ENCODE results near the gene NOL4. TPM values are rescaled to one million over a fixed set of nuclear protein-coding genes. Genes with fewer than 3 reads are reported as not detected.

Gene NOL4
- total RNA-seq, 1 experiment from 2014 or later = not detected

DNA sequence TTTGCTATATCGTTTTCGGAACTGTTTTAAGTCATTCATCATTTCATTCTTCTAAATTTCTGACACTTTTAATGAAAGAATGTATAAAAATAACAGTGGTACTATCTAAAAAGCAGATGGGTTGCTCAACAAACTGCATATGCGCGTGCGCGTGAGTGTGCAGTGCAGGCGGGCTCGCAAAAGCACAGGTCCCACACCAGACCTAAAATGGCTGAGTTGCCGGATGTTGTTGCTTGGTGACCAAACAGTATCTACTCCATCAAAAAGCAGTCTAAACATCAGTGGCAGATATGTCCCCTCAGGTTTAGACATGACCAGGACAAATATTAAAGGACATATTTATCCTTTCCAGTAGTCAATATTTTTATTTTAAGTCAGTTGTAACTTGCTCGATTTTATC is 5.1 kb downstream of the NOL4 start:
- TF ChIP-seq FOSL1 (IDR thresholded peaks at IDR 0.05; ENCODE audit: low read depth) = no peak
- TF ChIP-seq, protein P1, sequence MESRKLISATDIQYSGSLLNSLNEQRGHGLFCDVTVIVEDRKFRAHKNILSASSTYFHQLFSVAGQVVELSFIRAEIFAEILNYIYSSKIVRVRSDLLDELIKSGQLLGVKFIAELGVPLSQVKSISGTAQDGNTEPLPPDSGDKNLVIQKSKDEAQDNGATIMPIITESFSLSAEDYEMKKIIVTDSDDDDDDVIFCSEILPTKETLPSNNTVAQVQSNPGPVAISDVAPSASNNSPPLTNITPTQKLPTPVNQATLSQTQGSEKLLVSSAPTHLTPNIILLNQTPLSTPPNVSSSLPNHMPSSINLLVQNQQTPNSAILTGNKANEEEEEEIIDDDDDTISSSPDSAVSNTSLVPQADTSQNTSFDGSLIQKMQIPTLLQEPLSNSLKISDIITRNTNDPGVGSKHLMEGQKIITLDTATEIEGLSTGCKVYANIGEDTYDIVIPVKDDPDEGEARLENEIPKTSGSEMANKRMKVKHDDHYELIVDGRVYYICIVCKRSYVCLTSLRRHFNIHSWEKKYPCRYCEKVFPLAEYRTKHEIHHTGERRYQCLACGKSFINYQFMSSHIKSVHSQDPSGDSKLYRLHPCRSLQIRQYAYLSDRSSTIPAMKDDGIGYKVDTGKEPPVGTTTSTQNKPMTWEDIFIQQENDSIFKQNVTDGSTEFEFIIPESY (IDR thresholded peaks at IDR 0.05; ENCODE audit: extremely low read depth, insufficient replicate concordance, low read length) = no peak
- TF ChIP-seq, protein P2, sequence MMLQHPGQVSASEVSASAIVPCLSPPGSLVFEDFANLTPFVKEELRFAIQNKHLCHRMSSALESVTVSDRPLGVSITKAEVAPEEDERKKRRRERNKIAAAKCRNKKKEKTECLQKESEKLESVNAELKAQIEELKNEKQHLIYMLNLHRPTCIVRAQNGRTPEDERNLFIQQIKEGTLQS (IDR thresholded peaks at IDR 0.05) = no peak
- no peak for TF ChIP-seq ELF1 (IDR thresholded peaks at IDR 0.05; ENCODE audit: borderline replicate concordance, low read depth)
- TF ChIP-seq RAD21 (IDR thresholded peaks at IDR 0.05; ENCODE audit: low read depth) = no peak
- TF ChIP-seq EZH2 (IDR thresholded peaks at IDR 0.05) = no peak
- no peak for TF ChIP-seq SP1 (IDR thresholded peaks at IDR 0.05; ENCODE audit: low read depth)
- TF ChIP-seq CEBPB (IDR thresholded peaks at IDR 0.05; ENCODE audit: low read depth) = no peak
- TF ChIP-seq, protein P3, sequence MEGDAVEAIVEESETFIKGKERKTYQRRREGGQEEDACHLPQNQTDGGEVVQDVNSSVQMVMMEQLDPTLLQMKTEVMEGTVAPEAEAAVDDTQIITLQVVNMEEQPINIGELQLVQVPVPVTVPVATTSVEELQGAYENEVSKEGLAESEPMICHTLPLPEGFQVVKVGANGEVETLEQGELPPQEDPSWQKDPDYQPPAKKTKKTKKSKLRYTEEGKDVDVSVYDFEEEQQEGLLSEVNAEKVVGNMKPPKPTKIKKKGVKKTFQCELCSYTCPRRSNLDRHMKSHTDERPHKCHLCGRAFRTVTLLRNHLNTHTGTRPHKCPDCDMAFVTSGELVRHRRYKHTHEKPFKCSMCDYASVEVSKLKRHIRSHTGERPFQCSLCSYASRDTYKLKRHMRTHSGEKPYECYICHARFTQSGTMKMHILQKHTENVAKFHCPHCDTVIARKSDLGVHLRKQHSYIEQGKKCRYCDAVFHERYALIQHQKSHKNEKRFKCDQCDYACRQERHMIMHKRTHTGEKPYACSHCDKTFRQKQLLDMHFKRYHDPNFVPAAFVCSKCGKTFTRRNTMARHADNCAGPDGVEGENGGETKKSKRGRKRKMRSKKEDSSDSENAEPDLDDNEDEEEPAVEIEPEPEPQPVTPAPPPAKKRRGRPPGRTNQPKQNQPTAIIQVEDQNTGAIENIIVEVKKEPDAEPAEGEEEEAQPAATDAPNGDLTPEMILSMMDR (IDR thresholded peaks at IDR 0.05 in 2 of 3, conservative IDR thresholded peaks at IDR 0.05 in 1 of 3; ENCODE audit: borderline replicate concordance in 1 of 3, insufficient read depth in 1 of 3, low read depth in 2 of 3, low read length in 2 of 3) = no peak
- TF ChIP-seq ZFX (IDR thresholded peaks at IDR 0.05) = no peak
- TF ChIP-seq, protein P4, sequence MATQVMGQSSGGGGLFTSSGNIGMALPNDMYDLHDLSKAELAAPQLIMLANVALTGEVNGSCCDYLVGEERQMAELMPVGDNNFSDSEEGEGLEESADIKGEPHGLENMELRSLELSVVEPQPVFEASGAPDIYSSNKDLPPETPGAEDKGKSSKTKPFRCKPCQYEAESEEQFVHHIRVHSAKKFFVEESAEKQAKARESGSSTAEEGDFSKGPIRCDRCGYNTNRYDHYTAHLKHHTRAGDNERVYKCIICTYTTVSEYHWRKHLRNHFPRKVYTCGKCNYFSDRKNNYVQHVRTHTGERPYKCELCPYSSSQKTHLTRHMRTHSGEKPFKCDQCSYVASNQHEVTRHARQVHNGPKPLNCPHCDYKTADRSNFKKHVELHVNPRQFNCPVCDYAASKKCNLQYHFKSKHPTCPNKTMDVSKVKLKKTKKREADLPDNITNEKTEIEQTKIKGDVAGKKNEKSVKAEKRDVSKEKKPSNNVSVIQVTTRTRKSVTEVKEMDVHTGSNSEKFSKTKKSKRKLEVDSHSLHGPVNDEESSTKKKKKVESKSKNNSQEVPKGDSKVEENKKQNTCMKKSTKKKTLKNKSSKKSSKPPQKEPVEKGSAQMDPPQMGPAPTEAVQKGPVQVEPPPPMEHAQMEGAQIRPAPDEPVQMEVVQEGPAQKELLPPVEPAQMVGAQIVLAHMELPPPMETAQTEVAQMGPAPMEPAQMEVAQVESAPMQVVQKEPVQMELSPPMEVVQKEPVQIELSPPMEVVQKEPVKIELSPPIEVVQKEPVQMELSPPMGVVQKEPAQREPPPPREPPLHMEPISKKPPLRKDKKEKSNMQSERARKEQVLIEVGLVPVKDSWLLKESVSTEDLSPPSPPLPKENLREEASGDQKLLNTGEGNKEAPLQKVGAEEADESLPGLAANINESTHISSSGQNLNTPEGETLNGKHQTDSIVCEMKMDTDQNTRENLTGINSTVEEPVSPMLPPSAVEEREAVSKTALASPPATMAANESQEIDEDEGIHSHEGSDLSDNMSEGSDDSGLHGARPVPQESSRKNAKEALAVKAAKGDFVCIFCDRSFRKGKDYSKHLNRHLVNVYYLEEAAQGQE (IDR thresholded peaks at IDR 0.05; ENCODE audit: low read depth) = no peak
- no peak for TF ChIP-seq TCF7L2 (IDR thresholded peaks at IDR 0.05; ENCODE audit: borderline replicate concordance, extremely low read depth, insufficient read depth, insufficient read length)
- no peak for TF ChIP-seq SRF (IDR thresholded peaks at IDR 0.05; ENCODE audit: low read depth)
- TF ChIP-seq SIN3A (IDR thresholded peaks at IDR 0.05; ENCODE audit: low read depth) = no peak
- no peak for TF ChIP-seq POLR2A (IDR thresholded peaks at IDR 0.05; ENCODE audit: borderline replicate concordance, extremely low read depth, insufficient read depth, insufficient read length)
- TF ChIP-seq JUND (IDR thresholded peaks at IDR 0.05) = no peak
- Histone ChIP-seq H3K27me3 (ENCODE audit: insufficient read depth, low read length) (no peaks in the 10 kb centered on the region), H3K9me2 (ENCODE audit: insufficient read depth) (no peaks in the 10 kb centered on the region), H3K9me3 (ENCODE audit: control insufficient read depth in 1 of 2, insufficient read depth in 1 of 2, low read depth in 1 of 2, low read length in 2 of 2) (peaks cover 0 to 12% of the 10 kb centered on the region in 2 experiments; a peak in 2 of 4 replicates), H3K27ac (ENCODE audit: low read depth, low read length) (no peak overlapping the region), H3K4me1 (ENCODE audit: control insufficient read depth in 1 of 2, insufficient read depth in 2 of 2, low read length in 2 of 2) (no peaks in the 10 kb centered on the region), H3K9ac (ENCODE audit: low read length) (no peak overlapping the region), H3K79me2 (ENCODE audit: insufficient read depth, low read length) (no peaks in the 10 kb centered on the region), H3K4me2 (ENCODE audit: low read length) (no peak overlapping the region), H3K36me3 (ENCODE audit: control insufficient read depth in 1 of 2, insufficient read depth in 2 of 2, low read length in 2 of 2) (no peaks in the 10 kb centered on the region), H3K4me3 (replicated peaks in 1 of 2; ENCODE audit: low read depth in 1 of 2, low read length in 2 of 2) (no peak overlapping the region), H2AFZ (ENCODE audit: low read depth, low read length, poor library complexity, severe bottlenecking) (no peak overlapping the region), H4K20me1 (ENCODE audit: insufficient read depth) (no peaks in the 10 kb centered on the region)
- no TSS peak for BruUV-seq (replicated peaks)
- ATAC-seq = no peak
- DNase-seq (ENCODE audit: low read depth, low spot score) = no peak
- intact Hi-C loops (cut with micrococcal nuclease) = loop anchor here (10.0 kb wide), 1 partner anchor 55 kb away; no protein-coding TSS in a partner anchor
- ChIA-PET CTCF (no interaction called here), POLR2A (no interaction called here), RAD21 (ENCODE audit: low non-redundant PET in 1 of 2, low total read pairs in 2 of 2, uncharacterized antibody in 2 of 2, unreplicated experiment in 2 of 2) (no interaction called here)
